Ectodermal cell (in vitro differentiated cells): ENCODE data around the gene DENND1B.

Experiments used
- H3K27ac ChIP-seq: 2 replicates; pipeline ENCODE4 v1.7.0; 2013; ENCODE audit warnings: mild to moderate bottlenecking, low read depth, low read length; ENCODE audit not compliant: insufficient read depth, poor library complexity, severe bottlenecking
- H3K27me3 ChIP-seq: 2 replicates; pipeline ENCODE4 v1.7.0; 2013; ENCODE audit warnings: mild to moderate bottlenecking, low read length; ENCODE audit not compliant: insufficient read depth, control insufficient read depth, poor library complexity, severe bottlenecking
- H3K36me3 ChIP-seq: one replicate; pipeline ENCODE4 v1.7.0; 2013; ENCODE audit warnings: low read length; ENCODE audit not compliant: control insufficient read depth, insufficient read depth
- H3K4me1 ChIP-seq: one replicate; pipeline ENCODE4 v1.7.0; 2013; ENCODE audit warnings: low read length; ENCODE audit not compliant: control insufficient read depth, insufficient read depth
- H3K4me3 ChIP-seq: 2 replicates; pipeline ENCODE4 v1.7.0; 2013; ENCODE audit warnings: low read depth, low read length, control low read depth; ENCODE audit not compliant: insufficient read depth
- H3K9me3 ChIP-seq: 2 replicates; pipeline ENCODE4 v1.7.0; 2013; ENCODE audit warnings: mild to moderate bottlenecking, low read length, moderate library complexity; ENCODE audit not compliant: control insufficient read depth
- WGBS, 2 experiments: methylation state at CpG; one replicate each; pipeline ENCODE4 v1.1.7; 2013; ENCODE audit warnings: missing lambda C conversion rate in 2 of 2; 5-methylcytosine and 5-hydroxymethylcytosine counted together

The DENND1B gene

GRCh38 chr1:197750366-197750765 lies 24.9 kb downstream of the DENND1B start:
- Histone ChIP-seq H3K27ac (no peak overlapping the region), H3K27me3 (no peaks in the 10 kb centered on the region), H3K36me3 (no peaks in the 10 kb centered on the region), H3K4me3 (no peak overlapping the region), H3K9me3 (no peaks in the 10 kb centered on the region), H3K4me1 (no peaks in the 10 kb centered on the region)

DNA sequence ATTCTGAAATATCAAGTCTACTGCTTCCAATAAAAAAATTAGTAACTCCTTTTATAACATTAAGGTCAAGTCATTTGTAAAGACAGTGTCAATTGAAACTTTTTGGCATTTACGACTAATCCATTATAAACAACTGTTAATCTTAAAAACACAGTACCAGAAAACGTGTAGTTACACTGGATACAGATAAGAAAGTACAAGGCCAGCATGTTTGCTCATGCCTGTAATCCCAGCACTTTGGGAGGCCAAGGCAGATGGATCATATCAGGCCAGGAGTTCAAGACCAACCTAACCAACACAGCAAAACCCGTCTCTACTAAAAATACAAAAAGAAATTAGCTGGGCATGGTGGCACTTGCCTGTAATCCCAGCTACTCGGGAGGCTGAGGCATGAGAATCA lies 29.4 kb downstream of the DENND1B start:
- WGBS, 2 experiments: 88 to 91% methylated on average over 4 of the region's 4 CpGs
- Histone ChIP-seq H3K36me3 (no peaks in the 10 kb centered on the region), H3K4me3 (no peak overlapping the region), H3K4me1 (no peaks in the 10 kb centered on the region), H3K9me3 (no peaks in the 10 kb centered on the region), H3K27me3 (no peaks in the 10 kb centered on the region), H3K27ac (no peak overlapping the region)

GRCh38 chr1:197744979-197745378 lies 30.3 kb downstream of the DENND1B start:
- 90 to 94% methylated on average over 1 of the region's 1 CpG for WGBS, 2 experiments
- no peaks in the 10 kb centered on the region for H3K36me3 ChIP-seq
- H3K4me1 ChIP-seq: no peaks in the 10 kb centered on the region

DNA sequence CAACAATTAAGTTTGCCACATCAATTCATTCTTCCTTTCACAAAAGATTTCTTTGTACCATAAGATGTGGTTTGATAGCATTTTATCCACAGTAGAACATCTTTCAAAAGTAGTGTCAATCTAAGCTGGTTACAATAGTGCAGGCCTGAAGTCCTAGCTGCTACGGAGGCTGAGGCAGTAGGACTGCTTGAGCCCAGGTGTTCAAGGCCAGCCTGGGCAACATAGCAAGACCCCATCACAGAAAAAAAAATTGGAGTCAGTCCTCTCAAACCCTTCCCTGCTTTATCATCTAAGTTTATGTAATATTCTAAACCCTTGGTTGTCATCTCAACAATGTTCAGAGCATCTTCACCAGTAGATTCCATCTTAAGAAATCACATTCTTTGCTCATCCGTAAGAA lies 31.7 kb downstream of the DENND1B start:
- Histone ChIP-seq H3K4me3 (no peak overlapping the region), H3K4me1 (no peaks in the 10 kb centered on the region), H3K36me3 (no peaks in the 10 kb centered on the region), H3K27me3 (no peaks in the 10 kb centered on the region), H3K27ac (no peak overlapping the region), H3K9me3 (no peaks in the 10 kb centered on the region)
- 91% methylated on average over 2 of the region's 2 CpGs for WGBS, 2 experiments

More at GRCh38 chr1:197744979-197745378, 30.3 kb downstream of the DENND1B start:
- Histone ChIP-seq H3K4me3 (no peak overlapping the region), H3K27me3 (no peaks in the 10 kb centered on the region), H3K27ac (no peak overlapping the region), H3K9me3 (no peaks in the 10 kb centered on the region)

DNA sequence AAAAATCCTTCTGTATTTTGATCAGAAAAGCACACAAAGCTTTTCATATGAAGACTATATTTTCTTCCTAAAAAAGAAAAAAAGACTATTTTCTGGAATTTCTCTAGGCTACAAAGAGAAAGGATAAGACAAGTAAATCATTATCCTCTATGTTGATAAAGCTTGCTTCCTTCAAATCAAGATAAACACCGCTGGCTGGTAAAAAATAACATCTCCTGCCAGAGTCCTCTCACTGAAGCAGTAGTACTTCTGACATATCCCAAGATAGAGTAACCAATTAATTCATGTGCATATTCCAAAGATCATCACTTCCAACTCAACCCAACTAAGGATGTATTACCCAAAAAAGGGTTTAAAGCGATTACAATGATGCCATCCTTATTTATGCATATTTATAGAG lies 34.3 kb downstream of the DENND1B start:
- H3K4me3 ChIP-seq: no peak overlapping the region
- H3K4me1 ChIP-seq: no peaks in the 10 kb centered on the region
- H3K36me3 ChIP-seq: no peaks in the 10 kb centered on the region
- H3K27me3 ChIP-seq: no peaks in the 10 kb centered on the region
- H3K9me3 ChIP-seq: no peaks in the 10 kb centered on the region
- H3K27ac ChIP-seq: no peak overlapping the region
- 96 to 100% methylated on average over 1 to 2 of the region's 2 CpGs for WGBS, 2 experiments

- Histone ChIP-seq H3K27ac (no peak overlapping the region), H3K27me3 (no peaks in the 10 kb centered on the region), H3K4me3 (no peak overlapping the region), H3K9me3 (no peaks in the 10 kb centered on the region), H3K4me1 (no peaks in the 10 kb centered on the region), H3K36me3 (no peaks in the 10 kb centered on the region)
- 0% methylated on average over 1 of the region's 1 CpG for WGBS, 2 experiments
Measured at GRCh38 chr1:197738927-197739326, 36.4 kb downstream of the DENND1B start.

DNA sequence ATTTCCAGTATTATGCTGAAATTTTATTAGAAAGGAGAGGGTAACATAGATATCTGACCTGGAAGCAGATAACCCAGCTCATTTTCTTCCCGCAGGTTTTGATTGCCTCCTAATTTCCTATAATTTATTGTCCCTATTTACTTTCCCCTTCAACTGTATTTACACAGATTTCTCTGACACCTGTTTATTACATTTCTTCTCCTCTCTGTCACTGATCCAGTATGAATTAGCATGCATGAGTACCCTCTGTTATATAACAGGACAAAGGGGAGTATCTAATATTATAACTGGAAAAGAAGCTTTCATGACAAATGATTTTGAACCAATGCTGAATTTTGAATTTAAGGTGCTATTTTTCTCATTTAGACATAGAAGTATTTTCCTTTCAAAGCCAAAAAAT lies 37.4 kb downstream of the DENND1B start:
- no peaks in the 10 kb centered on the region for H3K9me3 ChIP-seq
- no peaks in the 10 kb centered on the region for H3K36me3 ChIP-seq
- 84 to 94% methylated on average over 1 of the region's 1 CpG for WGBS, 2 experiments
- peaks cover 4% of the 10 kb centered on the region for H3K4me1 ChIP-seq
- H3K27me3 ChIP-seq: no peaks in the 10 kb centered on the region
- no peak overlapping the region for H3K27ac ChIP-seq
- no peak overlapping the region for H3K4me3 ChIP-seq

DNA sequence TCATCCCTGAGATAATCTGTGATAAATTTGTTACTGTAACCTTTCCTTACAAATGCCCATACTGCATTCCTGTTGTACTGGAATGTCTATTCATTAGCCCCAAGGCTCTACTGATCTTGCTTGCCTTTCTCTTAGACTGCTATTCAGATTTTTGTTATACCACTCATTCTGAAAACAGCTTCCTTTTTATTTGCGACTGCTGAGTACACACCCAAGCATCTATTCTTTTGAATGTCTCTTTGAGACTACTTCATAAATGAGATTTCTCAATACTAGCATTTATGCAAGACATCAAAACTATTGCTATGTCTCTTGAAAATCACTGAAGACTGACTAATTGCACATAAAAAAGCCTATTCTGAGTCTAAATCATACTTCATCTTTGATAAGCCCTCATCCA lies 38.6 kb downstream of the DENND1B start:
- H3K36me3 ChIP-seq: no peaks in the 10 kb centered on the region
- H3K4me3 ChIP-seq: no peak overlapping the region
- H3K27me3 ChIP-seq: no peaks in the 10 kb centered on the region
- 92 to 98% methylated on average over 1 of the region's 1 CpG for WGBS, 2 experiments
- H3K4me1 ChIP-seq: peaks cover 7% of the 10 kb centered on the region
- H3K9me3 ChIP-seq: no peaks in the 10 kb centered on the region
- H3K27ac ChIP-seq: no peak overlapping the region

GRCh38 chr1:197735461-197735860 lies 39.8 kb downstream of the DENND1B start:
- no peaks in the 10 kb centered on the region for H3K36me3 ChIP-seq
- H3K9me3 ChIP-seq: no peaks in the 10 kb centered on the region
- 96% methylated on average over 16 of the region's 16 CpGs for WGBS, 2 experiments

DNA sequence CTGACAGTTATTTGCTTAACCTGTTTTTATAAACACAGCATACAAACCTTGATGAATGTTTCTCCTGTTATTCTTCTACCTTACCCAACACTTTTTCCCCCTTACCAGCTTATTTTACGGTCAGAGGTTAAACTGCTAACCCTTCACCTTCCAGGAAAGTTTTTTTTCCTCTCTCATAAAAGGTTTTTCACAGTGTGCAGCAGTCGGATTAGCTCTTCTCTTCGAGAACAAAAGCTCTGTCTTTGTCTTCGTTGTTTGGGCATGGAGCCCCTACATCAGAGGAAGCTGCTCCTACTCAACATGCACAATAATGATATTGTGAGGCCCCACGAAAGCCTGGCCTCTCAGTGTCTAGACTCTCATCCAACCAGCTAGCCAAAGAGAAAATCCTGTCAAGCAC lies 42.0 kb downstream of the DENND1B start:
- Histone ChIP-seq H3K9me3 (no peaks in the 10 kb centered on the region), H3K4me3 (no peak overlapping the region)

More at GRCh38 chr1:197735461-197735860, 39.8 kb downstream of the DENND1B start:
- Histone ChIP-seq H3K4me3 (no peak overlapping the region), H3K27me3 (no peaks in the 10 kb centered on the region), H3K27ac (no peak overlapping the region), H3K4me1 (peaks cover 7% of the 10 kb centered on the region)

DNA sequence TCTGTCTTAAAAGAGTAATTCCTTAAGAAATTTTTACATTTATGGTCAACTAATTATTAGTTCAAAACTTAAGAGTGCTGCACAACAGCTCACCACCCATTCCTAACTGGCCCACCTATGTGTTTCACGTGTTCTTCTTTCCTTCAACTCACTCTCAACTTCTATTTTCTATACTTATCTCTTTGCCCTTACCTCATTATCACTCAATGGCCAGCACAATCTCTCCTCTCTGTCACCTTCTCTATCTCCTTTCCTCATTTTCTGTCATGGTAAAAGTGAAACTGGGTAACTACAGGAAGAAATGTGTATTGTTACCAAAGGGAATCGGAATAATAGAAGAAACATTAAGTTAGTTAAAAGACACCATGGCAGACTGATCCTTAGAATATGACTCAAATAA lies 43.1 kb downstream of the DENND1B start:
- Histone ChIP-seq H3K4me3 (no peak overlapping the region), H3K36me3 (no peaks in the 10 kb centered on the region), H3K27ac (no peak overlapping the region), H3K4me1 (peaks cover 7% of the 10 kb centered on the region), H3K9me3 (no peaks in the 10 kb centered on the region), H3K27me3 (no peaks in the 10 kb centered on the region)
- WGBS, 2 experiments: 89 to 90% methylated on average over 1 to 2 of the region's 2 CpGs

More for the DNA sequence above, 42.0 kb downstream of the DENND1B start:
- WGBS, 2 experiments: 14 to 23% methylated on average over 5 of the region's 5 CpGs
- H3K4me1 ChIP-seq: peaks cover 7% of the 10 kb centered on the region
- H3K27ac ChIP-seq: peak overlapping the region; percentile 41
- H3K27me3 ChIP-seq: no peaks in the 10 kb centered on the region
- no peaks in the 10 kb centered on the region for H3K36me3 ChIP-seq
